IPS DF 4.7 (cell line): Measurements from ENCODE around the gene ATG7.

Source experiments
- DNase-seq: peaks from one replicate; pipeline ENCODE4 v3.0.0-alpha.2; 2013; ENCODE audit warnings: low spot score; ENCODE audit errors: extremely low read depth

The ATG7 gene

GRCh38 chr3:11606865-11607440, 334.8 kb downstream of the ATG7 start:
- DNase-seq: no peak
